GM06990 (cell line): ENCODE data around the gene ZNF211.
A peak's percentile ranks its signal among the peaks of the same experiment; 100 is the strongest.

Source experiments
- DNase-seq: peaks from one replicate; pipeline ENCODE4 v3.0.0-alpha.2; 2011; ENCODE audit not compliant: insufficient read length; ENCODE audit errors: extremely low read depth
- H3K27me3 ChIP-seq: replicated peaks from 2 replicates; pipeline ENCODE4 v1.6.0; 2011; ENCODE audit warnings: low read length; ENCODE audit not compliant: control insufficient read depth, insufficient read depth
- H3K36me3 ChIP-seq: 2 replicates; pipeline ENCODE4 v1.5.1; 2011; ENCODE audit warnings: low read length; ENCODE audit not compliant: control insufficient read depth, insufficient read depth
- H3K4me3 ChIP-seq: replicated peaks from 2 replicates; pipeline ENCODE4 v1.5.1; 2011; ENCODE audit warnings: low read depth, mild to moderate bottlenecking, control low read depth, low read length
- CTCF ChIP-seq: IDR thresholded peaks from 2 replicates; pipeline ENCODE4 v1.5.1; 2011; ENCODE audit warnings: low read length, control low read depth, mild to moderate bottlenecking, inconsistent platforms; ENCODE audit not compliant: insufficient read depth, poor library complexity, severe bottlenecking

The ZNF211 gene

GRCh38 chr19:57632987-57633831 lies at the start of gene ZNF211:
ZNF211 (plus strand) TSS chr19:57633168; CDS start chr19:57633347, 179 bp downstream.
- peaks cover 3% of the 10 kb centered on the region; the same call in 1 of the 2 replicates for H3K36me3 ChIP-seq
- peak within 1 kb of the TSS; percentile 92 for H3K4me3 ChIP-seq
- peak; percentile 88 for DNase-seq
- no peaks in the 10 kb centered on the region for H3K27me3 ChIP-seq
- TF ChIP-seq CTCF = peak; percentile 7

GRCh38 chr19:57583521-57584416 lies 49.2 kb upstream of the ZNF211 start, which contains the start of gene ZIK1:
ZIK1 (plus strand) TSS chr19:57584145; CDS start chr19:57584357, 212 bp downstream.
- H3K36me3 ChIP-seq = no peaks in the 10 kb centered on the region
- peak; percentile 37 for TF ChIP-seq CTCF
- peak; percentile 89 for DNase-seq
- H3K27me3 ChIP-seq = no peaks in the 10 kb centered on the region
- H3K4me3 ChIP-seq = peak within 1 kb of the TSS; percentile 63

GRCh38 chr19:57587529-57587928 lies 45.4 kb upstream of the ZNF211 start:
- no peak for DNase-seq
- TF ChIP-seq CTCF = no peak
- no peak overlapping the region for H3K4me3 ChIP-seq

GRCh38 chr19:57599377-57599760 lies 33.6 kb upstream of the ZNF211 start:
- Histone ChIP-seq H3K27me3 (no peaks in the 10 kb centered on the region), H3K4me3 (peak overlapping the region; percentile 94), H3K36me3 (peaks cover 3% of the 10 kb centered on the region)
- no peak for DNase-seq
- TF ChIP-seq CTCF = no peak

More at GRCh38 chr19:57587529-57587928, 45.4 kb upstream of the ZNF211 start:
- H3K36me3 ChIP-seq = peaks cover 2% of the 10 kb centered on the region
- no peaks in the 10 kb centered on the region for H3K27me3 ChIP-seq

- no peak for TF ChIP-seq CTCF
- DNase-seq = peak; percentile 81
- Histone ChIP-seq H3K36me3 (peaks cover 3% of the 10 kb centered on the region), H3K27me3 (no peaks in the 10 kb centered on the region), H3K4me3 (peak within 1 kb of the TSS; percentile 94)
Observed at GRCh38 chr19:57599761-57600383, 33.1 kb upstream of the ZNF211 start, which contains the start of gene ZNF530. ZNF530 (plus strand) TSS chr19:57599885; CDS start chr19:57604346, 4,461 bp downstream.
